GM23338 (cell line): ENCODE results near the gene FAHD1. TPM values are rescaled to one million over a fixed set of nuclear protein-coding genes. Genes with fewer than 3 reads are reported as not detected.
"Not testable (repeated sequence)": the region's sequence is repeated elsewhere in the genome, so short reads cannot be mapped to it uniquely, and the experiment has no call there.

Experiments used
- ATAC-seq: fragments of 200-7000 bp; cut with Tn5 transposase; 3 replicates; pipeline ENCODE4 v1.9.1; 2020
- DNase-seq: peaks from one replicate; pipeline ENCODE4 v3.0.0-alpha.2; 2015; ENCODE audit warnings: low spot score
- H2AFZ ChIP-seq: fragments of 200-600 bp; sonication (generic); 2 replicates; pipeline ENCODE4 v1.8.0; 2016; ENCODE audit warnings: antibody characterized with exemption, mild to moderate bottlenecking, moderate library complexity
- H3F3A ChIP-seq: fragments of 200-600 bp; sonication (generic); replicated peaks from 2 replicates; pipeline ENCODE4 v1.8.0; 2017; ENCODE audit warnings: antibody characterized with exemption, mixed run types, low read depth
- H3K27ac ChIP-seq: fragments of 200-600 bp; sonication (generic); 2 replicates; pipeline ENCODE4 v1.6.1; 2016; ENCODE audit warnings: low read depth
- H3K27me3 ChIP-seq: fragments of 200-600 bp; sonication (generic); 2 replicates; pipeline ENCODE4 v1.8.0; 2016; ENCODE audit warnings: mild to moderate bottlenecking, mixed run types, moderate library complexity; ENCODE audit not compliant: insufficient read depth
- H3K36me3 ChIP-seq: fragments of 200-600 bp; sonication (generic); 2 replicates; pipeline ENCODE4 v1.8.0; 2016; ENCODE audit warnings: mild to moderate bottlenecking; ENCODE audit not compliant: insufficient read depth
- H3K4me1 ChIP-seq: fragments of 200-600 bp; sonication (generic); 2 replicates; pipeline ENCODE4 v1.8.0; 2016; ENCODE audit warnings: mild to moderate bottlenecking, moderate library complexity; ENCODE audit not compliant: insufficient read depth
- H3K4me2 ChIP-seq: fragments of 200-600 bp; sonication (generic); 2 replicates; pipeline ENCODE4 v1.7.1; 2017; ENCODE audit warnings: mixed run types
- H3K4me3 ChIP-seq: fragments of 200-600 bp; sonication (generic); 2 replicates; pipeline ENCODE4 v1.6.1; 2016; ENCODE audit warnings: mixed run types
- H3K79me2 ChIP-seq: fragments of 200-600 bp; sonication (generic); replicated peaks from 2 replicates; pipeline ENCODE4 v1.8.0; 2017; ENCODE audit warnings: mild to moderate bottlenecking; ENCODE audit not compliant: insufficient read depth
- H3K9me2 ChIP-seq: fragments of 200-600 bp; sonication (generic); 2 replicates; pipeline ENCODE4 v1.8.0; 2017; ENCODE audit not compliant: insufficient read depth
- H4K20me1 ChIP-seq: fragments of 200-600 bp; sonication (generic); replicated peaks from 2 replicates; pipeline ENCODE4 v1.8.0; 2017; ENCODE audit warnings: mild to moderate bottlenecking; ENCODE audit not compliant: insufficient read depth
- H3K27ac Mint-ChIP-seq: 2 replicates; pipeline ENCODE4 v1.8.0; 2020; ENCODE audit warnings: inconsistent platforms, mild to moderate bottlenecking, moderate library complexity, mixed read lengths
- H3K27me3 Mint-ChIP-seq: 3 replicates; pipeline ENCODE4 v1.8.0; 2022; ENCODE audit warnings: low read depth, mild to moderate bottlenecking, moderate library complexity, mixed read lengths, inconsistent platforms; ENCODE audit not compliant: insufficient read depth, poor library complexity
- H3K36me3 Mint-ChIP-seq: 3 replicates; pipeline ENCODE4 v1.8.0; 2021; ENCODE audit warnings: low read depth, mild to moderate bottlenecking, inconsistent platforms, moderate library complexity, mixed read lengths
- H3K4me1 Mint-ChIP-seq: 3 replicates; pipeline ENCODE4 v1.8.0; 2020; ENCODE audit warnings: mild to moderate bottlenecking, inconsistent platforms, mixed read lengths
- H3K4me3 Mint-ChIP-seq: 3 replicates; pipeline ENCODE4 v1.8.0; 2021; ENCODE audit warnings: moderate library complexity, mild to moderate bottlenecking, inconsistent platforms, mixed read lengths
- H3K9me3 Mint-ChIP-seq: 3 replicates; pipeline ENCODE4 v1.8.0; 2020; ENCODE audit warnings: moderate library complexity, mild to moderate bottlenecking, inconsistent platforms, mixed read lengths
- CREB1 ChIP-seq: fragments of 250-450 bp; sonication (Bioruptor Pico); IDR thresholded peaks from 2 replicates; pipeline ENCODE4 v1.5.0; 2020; ENCODE audit warnings: low read depth, mild to moderate bottlenecking, moderate library complexity
- EZH2 ChIP-seq: fragments of 200-600 bp; sonication (generic); IDR thresholded peaks from one replicate; pipeline ENCODE4 v1.8.0; 2017; ENCODE audit warnings: antibody characterized with exemption, mild to moderate bottlenecking, low read depth; ENCODE audit not compliant: unreplicated experiment
- NANOG ChIP-seq: IDR thresholded peaks from 2 replicates; pipeline ENCODE4 v1.6.1; 2016; ENCODE audit warnings: antibody characterized with exemption, borderline replicate concordance
- POLR2AphosphoS5 ChIP-seq: IDR thresholded peaks from 2 replicates; pipeline ENCODE4 v1.6.1; 2016; ENCODE audit warnings: antibody characterized with exemption, low read depth
- REST ChIP-seq: IDR thresholded peaks from one replicate; pipeline ENCODE4 v1.6.1; 2018; ENCODE audit warnings: antibody characterized with exemption; ENCODE audit not compliant: unreplicated experiment
- STAT1 ChIP-seq: IDR thresholded peaks from one replicate; pipeline ENCODE4 v1.6.1; 2016; ENCODE audit warnings: antibody characterized with exemption; ENCODE audit not compliant: unreplicated experiment
- ZNF114 ChIP-seq: fragments of 250-450 bp; sonication (Bioruptor Pico); IDR thresholded peaks from 2 replicates; pipeline ENCODE4 v1.5.0; 2020; ENCODE audit warnings: mild to moderate bottlenecking, moderate library complexity
- ZNF331 ChIP-seq: fragments of 250-450 bp; sonication (Bioruptor Pico); IDR thresholded peaks from 2 replicates; pipeline ENCODE4 v1.5.0; 2020; ENCODE audit warnings: low read depth, mild to moderate bottlenecking, moderate library complexity
- polyA plus RNA-seq: library from polyadenylated mRNA; unstranded; fragments of >200 nt; fragmentation: Nextera tagmentation; extraction: Ambion mirVana; gene quantifications from 2 replicates; pipeline ENCODE4 v1.2.1, GENCODE V29; 2016
- total RNA-seq: library from RNA; depleted of rRNA; stranded (reverse); fragments of >200 nt; shearing (Covaris generic); gene quantifications from 2 replicates; pipeline ENCODE4 v1.2.3, GENCODE V29; 2014
- TF ChIP-seq, protein P1 (sequence below), 2 experiments: fragments of 200-600 bp in 1 of 2; sonication (generic) in 1 of 2; conservative IDR thresholded peaks; 2 replicates each; pipeline versions ENCODE4 v1.5.1 to v1.6.1; 2016 to 2017; ENCODE audit warnings: antibody characterized with exemption in 2 of 2, low read depth in 2 of 2, mild to moderate bottlenecking in 2 of 2, moderate library complexity in 1 of 2

Gene FAHD1
- total and polyA plus RNA-seq, 2 experiments from 2014 or later, result 21.0 to 23.9 TPM

GRCh38 chr16:1876066-1876465 is 49.1 kb downstream of the FAHD1 start:
- not testable (repeated sequence) for H3K4me1 ChIP-seq, H3K9me3 Mint-ChIP-seq, H3F3A ChIP-seq, H3K36me3 ChIP-seq, ATAC-seq, H3K36me3 Mint-ChIP-seq, H3K4me3 Mint-ChIP-seq, H3K4me3 ChIP-seq, H3K4me1 Mint-ChIP-seq, H3K79me2 ChIP-seq, H3K27ac ChIP-seq, H2AFZ ChIP-seq, DNase-seq, H3K27ac Mint-ChIP-seq, H3K4me2 ChIP-seq, H4K20me1 ChIP-seq, H3K9me2 ChIP-seq
- H3K27me3 ChIP-seq, result peaks cover 26% of the 10 kb centered on the region
- peaks cover 21% of the 10 kb centered on the region for H3K27me3 Mint-ChIP-seq

DNA sequence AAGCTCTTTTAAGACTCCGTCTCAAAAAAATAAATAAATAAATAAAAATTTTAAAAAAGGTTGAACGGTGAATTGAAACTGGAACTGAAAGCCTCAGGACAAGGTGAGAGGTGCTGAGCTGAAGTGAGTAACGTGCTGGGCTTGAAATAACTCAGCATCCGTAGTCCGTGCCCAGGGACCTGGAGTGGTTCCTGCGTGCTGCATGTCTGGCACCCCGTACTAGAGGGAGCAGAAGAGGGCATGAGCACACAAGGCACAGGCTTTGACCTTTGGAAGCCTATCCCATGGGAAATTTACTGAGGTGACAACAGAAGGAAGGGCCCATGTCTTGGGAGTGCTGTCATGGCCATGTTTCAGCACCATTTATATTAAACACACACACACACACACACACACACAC is 49.5 kb downstream of the FAHD1 start:
- Histone ChIP-seq H3K27me3 (peaks cover 26% of the 10 kb centered on the region), H2AFZ (no peak overlapping the region), H3K9me2 (no peaks in the 10 kb centered on the region), H3K4me2 (no peak overlapping the region), H3K4me1 (no peaks in the 10 kb centered on the region), H3K79me2 (no peaks in the 10 kb centered on the region), H3K36me3 (no peaks in the 10 kb centered on the region), H3K4me3 (no peak overlapping the region), H3K27ac (no peak overlapping the region), H3F3A (no peaks in the 10 kb centered on the region), H4K20me1 (no peaks in the 10 kb centered on the region)
- DNase-seq (no peak), ATAC-seq (no peak)
- Mint-ChIP-seq H3K27me3 (peaks cover 21% of the 10 kb centered on the region), H3K36me3 (no peaks in the 10 kb centered on the region), H3K4me1 (peaks cover 2% of the 10 kb centered on the region; the same call in 1 of the 3 replicates), H3K27ac (no peak overlapping the region), H3K4me3 (no peak overlapping the region), H3K9me3 (peaks cover 3% of the 10 kb centered on the region; the same call in 1 of the 3 replicates)
- TF ChIP-seq CREB1 (CRISPR knock-in tag), result no peak
- TF ChIP-seq, protein P1, sequence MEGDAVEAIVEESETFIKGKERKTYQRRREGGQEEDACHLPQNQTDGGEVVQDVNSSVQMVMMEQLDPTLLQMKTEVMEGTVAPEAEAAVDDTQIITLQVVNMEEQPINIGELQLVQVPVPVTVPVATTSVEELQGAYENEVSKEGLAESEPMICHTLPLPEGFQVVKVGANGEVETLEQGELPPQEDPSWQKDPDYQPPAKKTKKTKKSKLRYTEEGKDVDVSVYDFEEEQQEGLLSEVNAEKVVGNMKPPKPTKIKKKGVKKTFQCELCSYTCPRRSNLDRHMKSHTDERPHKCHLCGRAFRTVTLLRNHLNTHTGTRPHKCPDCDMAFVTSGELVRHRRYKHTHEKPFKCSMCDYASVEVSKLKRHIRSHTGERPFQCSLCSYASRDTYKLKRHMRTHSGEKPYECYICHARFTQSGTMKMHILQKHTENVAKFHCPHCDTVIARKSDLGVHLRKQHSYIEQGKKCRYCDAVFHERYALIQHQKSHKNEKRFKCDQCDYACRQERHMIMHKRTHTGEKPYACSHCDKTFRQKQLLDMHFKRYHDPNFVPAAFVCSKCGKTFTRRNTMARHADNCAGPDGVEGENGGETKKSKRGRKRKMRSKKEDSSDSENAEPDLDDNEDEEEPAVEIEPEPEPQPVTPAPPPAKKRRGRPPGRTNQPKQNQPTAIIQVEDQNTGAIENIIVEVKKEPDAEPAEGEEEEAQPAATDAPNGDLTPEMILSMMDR (conservative IDR thresholded peaks at IDR 0.05; ENCODE audit: low read depth in 2 of 2), result no peak
- TF ChIP-seq STAT1, result no peak
- TF ChIP-seq EZH2, result no peak
- TF ChIP-seq NANOG, result no peak
- TF ChIP-seq REST, result no peak
- no peak for TF ChIP-seq ZNF331 (CRISPR knock-in tag)
- no peak for TF ChIP-seq ZNF114
- no peak for TF ChIP-seq POLR2AphosphoS5
